NCI-H146 treated with DMSO at 0.1 percent for 48 hours (cell line): ENCODE data around the gene DNMT1.

Experiments
- DNase-seq: peaks from one replicate; lab custom pipeline; 2025; ENCODE audit not compliant: unreplicated experiment; lab: John Stamatoyannopoulos, UW

The DNMT1 gene

DNA sequence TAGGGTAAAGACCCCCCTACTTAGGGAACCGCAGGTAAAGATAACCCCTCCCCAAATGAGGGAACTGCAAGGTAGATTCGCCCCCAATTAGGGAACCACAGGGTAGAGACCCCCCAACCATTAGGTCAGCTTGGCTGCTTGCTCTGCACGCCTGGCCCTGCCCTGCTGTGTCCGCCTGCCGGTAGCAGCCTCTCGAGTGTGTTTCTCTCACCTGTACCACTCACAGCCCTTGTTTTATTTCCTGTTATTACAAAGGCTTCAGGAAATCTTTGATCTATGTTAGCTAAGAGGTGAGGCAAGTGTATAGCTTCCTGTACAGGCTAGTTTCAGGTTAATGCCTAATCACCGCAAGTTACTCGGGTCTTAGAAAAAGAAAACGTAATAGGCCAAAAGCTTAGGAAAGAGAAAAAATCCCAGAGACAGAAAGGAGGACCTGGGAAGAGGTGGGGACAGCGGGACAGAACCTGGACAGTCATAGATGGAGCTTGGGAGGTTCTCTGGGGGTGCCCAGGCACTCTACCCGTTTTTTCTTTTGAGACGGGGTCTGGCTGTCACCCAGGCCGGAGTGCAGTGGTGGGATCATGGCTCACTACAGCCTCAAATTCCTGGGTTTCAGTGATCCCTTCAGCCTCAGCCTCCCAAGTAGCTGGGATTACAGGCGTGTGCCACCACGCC is 51.9 kb downstream of the DNMT1 start:
- no peak for DNase-seq

DNA sequence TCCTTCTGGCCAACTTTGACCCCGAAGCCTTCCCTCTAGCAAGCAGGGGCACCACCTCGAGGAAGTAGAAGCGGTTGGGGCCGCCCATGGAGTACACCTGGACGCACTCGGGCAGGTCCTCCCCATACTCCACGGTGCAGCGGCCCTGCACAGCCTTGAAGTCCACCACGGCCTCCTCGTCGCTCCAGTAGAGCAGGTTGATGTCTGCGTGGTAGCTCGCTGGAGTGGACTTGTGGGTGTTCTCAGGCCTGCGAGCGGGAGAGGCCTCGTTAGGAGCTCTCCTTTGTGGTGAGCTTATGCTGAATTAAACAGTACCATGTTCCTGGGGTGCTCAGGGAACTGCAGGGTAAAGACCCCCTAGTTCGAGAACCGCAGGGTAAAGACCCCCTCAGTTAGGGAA is 52.8 kb downstream of the DNMT1 start:
- DNase-seq = no peak

DNA sequence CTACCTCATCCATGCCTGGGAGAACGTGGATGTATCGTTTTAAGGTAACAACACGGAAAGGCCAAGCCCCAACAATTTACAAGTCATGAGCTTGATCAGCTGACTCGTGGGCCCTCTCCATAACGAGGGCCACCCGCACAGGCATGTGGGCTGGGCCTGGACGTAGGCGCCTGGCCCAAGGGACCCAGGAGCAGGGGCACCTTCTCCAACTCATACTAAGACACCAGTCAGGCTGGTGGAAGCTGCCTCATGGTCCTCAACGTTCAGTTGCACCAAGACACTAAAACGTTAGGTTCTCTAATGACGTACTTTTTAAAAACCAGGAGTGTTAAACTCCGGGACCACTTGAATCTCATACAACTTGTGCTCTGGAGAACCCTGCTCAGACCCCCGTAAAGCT is 53.3 kb downstream of the DNMT1 start:
- DNase-seq = no peak

DNA sequence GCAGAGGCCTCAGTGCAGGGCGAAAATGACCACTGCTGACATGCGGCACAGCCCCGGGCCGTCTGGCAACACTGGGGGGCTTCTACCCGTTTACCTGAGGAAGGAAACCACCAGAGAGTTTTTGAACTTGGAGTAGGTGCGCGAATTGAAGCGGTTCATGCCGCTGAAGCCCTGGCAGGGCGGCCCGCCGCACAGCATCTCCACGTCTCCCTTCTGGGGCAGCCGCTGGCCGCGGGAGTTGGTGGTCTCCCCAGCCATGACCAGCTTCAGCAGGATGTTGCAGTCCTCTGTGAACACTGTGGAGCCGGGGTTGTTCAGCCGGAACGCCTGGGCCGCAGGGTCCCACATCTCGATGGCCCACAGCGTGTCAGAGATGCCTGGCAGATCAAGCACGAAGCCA is 54.8 kb downstream of the DNMT1 start:
- DNase-seq = no peak

DNA sequence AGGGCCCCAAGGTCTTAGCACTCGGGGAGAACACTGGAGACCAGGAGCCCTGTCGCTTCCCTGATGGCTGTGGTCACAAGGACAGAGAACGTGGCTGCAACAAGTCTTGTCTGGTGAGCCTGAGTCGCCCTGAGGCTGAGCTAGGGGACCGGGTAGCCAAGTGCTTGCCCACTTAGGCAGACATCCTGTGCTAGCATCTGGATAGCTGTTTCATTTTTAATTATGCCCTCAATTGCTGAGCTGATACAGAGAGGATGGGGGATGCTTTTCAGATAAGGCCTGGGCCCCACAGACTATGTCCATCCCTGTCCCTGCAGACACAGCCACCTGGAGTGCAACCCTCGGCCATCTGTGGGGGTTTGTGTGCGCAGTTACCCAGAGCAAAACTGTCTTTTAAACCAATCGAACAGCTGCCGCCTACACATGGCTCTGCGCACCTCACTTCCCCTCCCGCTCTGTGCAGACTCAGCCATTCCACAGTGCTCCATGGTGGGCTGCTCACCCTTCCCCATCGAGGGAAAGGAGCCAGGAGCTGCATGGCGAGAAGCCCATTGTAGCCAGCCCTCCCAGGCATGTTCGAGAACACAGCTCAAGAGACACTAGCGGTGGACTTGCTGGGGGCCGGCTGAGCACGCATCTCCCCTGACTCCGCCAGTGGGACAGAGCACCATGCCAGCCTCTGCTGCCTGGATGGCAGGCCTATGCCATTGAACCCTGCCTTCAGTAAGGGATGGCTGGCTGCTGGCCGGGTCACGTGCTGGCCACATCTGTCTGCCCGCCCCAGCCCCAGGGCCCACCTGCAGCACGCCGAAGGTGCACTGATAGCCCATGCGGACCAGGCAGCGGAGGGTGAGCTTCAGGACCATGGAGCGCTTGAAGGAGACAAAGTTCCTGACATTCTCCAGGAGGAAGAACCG is 55.6 kb downstream of the DNMT1 start:
- no peak for DNase-seq

DNA sequence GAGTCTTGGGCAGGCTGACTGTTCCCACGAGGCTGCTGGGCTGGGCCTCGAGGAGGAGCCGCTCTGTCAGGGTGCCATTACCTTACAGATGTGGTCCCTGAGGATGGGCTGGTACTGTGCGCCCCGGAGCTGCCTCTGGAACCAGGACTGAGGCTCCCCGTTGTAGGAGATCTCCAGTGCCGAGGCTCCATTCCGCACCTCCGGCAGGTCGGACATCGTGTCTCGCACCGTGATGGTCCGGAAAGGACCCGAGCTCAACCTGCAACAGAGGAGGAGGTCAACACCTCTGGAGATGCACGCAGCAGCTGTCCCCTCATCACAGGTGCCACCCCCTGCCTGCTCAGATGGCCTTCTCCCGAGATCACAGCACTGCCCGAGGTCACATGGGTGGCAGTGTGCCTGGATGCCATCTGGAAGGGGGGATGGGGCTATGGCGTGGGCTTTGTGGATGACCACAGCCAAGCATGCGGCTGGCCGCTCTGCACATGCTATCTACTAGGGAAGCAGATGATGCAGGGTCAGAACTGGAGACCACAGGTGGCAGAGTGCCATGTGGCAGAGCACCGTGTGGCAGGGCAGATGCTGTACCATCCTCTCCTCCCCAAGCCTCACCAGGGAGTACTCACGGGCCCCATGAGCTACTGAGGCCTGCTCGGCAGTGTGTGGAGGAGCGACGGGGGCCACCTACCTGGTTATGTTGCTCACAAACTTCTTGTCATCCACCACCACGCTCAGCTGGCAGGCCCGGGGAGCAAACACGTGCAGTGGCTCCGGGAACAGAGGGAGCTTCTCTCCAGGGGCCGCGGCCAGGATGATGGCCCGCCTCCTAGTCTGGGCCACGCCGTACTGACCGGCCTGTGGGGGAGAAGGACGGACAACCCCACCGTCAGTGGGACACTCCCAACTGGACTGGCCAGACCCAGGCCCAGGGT is 56.7 kb downstream of the DNMT1 start:
- DNase-seq = no peak

DNA sequence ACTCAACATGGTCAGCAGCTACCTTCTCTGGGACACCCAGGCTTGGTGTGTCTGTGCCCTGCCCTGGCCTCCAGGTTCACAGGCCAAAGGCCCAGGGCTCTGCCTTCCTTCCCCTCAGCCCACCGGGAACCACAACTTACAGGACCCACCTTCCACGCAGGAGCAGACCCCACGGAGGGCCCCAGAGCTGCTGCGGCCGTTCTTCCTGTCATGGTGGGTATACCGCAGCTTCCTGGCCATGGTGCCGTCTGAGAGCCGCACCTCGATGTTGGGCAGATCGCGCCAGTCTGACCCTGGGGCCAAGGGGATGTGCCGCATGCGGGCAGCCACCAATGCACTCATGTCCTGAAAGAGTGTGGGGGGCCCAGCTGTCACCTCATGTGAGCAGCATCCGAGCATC is 57.8 kb downstream of the DNMT1 start:
- DNase-seq = no peak

DNA sequence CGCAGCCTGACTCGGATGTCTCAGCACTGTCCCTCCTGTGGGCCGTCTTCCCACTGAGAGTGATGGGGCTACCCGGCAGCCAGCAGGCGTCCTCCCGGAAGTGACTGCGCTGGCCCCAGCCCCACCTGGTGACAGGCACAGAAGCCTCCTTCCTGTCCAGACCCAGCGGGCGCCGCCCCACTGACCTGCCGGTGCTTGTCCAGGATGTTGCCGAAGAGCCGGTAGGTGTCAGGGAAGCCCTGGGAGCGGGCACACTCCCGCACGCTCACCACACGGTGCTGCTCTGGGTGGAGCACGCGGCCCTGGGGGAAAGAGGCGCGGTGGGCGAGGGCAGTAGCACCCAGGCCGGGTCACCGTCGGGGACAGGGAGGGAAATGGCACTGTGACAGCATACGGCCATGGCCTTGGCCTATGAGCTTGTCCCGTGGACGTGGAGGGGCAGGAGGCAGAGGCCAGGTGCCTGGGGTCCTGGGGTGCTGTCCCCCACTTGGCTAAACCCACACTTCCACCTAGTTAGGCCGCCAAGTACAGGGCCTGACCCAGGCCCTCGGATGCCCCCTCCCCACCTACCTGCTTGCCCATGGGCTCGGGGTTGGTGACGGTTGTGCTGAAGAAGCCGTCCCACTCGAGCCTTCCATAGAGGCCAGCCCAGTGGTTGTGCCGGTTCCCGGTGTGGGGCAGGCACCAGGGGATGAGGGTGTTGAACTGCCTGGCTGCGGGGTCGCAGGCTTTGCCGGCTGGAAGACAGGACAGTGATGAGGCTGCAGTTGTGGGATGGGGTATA is 59.0 kb downstream of the DNMT1 start:
- no peak for DNase-seq

DNA sequence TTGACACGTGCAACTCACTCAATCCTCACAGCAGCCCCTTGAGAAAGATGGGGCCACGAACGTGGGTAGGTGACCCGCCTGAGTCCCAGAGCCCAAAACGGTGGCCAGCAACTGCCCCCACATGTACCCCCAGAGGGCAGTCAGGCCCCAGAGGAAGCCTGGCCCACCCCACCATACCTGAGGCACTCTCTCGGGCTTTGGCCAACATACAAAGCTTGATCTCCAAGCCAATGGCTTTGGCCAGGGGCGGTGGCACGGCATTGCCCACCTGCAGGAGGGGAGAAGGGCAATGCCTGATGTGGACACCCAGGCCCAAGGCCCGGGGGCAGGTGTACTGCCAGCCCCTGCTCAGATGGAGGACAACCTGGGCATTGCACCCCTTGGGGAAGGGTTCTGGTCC is 60.7 kb downstream of the DNMT1 start:
- DNase-seq = no peak

DNA sequence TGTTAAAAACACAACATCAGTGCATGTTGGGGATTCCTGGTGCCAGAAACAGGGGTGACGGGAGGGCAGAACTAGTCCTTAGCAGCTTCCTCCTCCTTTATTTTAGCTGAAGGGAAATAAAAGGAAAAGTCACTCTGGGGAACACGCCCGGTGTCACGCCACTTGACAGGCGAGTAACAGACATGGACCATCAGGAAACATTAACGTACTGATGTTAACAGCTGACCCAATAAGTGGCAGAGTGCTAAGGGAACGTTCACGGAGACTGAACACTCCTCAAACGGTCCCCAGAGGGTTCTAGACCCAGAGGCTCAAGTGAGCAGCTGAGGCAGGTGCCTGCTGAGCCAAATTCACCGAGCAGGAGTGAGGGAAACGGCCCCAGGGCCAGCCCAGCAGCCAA is 61.2 kb downstream of the DNMT1 start:
- no peak for DNase-seq

DNA sequence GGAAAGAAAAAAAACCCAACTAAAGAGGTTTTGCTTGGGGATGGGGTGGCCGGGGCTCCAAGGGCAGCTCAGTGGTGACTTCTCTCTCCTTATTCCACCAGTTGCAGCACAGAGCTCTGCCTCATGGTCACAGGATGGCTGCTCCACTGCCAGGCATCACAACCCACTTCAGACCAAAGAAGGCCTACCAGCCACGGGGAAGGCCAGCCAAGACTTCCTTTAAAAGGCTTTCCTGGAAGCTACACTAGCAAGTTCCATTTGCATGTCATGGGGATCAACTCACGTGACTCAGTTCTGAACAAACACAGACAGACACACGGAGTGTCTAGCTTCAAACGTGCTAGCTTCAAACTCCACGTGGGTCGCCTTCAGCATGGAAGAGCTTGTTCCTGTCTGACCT is 61.8 kb downstream of the DNMT1 start:
- DNase-seq = no peak

DNA sequence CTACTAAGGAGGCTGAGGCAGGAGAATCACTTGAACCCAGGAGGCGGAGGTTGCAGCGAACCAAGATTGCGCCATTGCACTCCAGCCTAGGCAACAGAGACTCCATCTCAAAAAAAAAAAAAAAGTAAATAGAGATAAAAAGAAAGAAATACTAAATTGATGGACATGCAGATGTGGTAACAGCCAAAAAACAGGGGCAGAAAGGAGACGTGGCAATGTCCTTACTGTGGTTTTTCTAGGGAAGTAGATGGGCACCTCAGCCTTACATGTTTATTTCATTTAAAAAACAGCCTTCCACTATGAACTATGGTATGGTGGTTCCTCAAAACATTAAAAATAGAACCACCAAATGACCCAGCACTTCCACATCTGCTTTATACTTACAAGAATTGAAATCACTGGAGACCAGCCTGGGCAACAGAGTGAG is 68.5 kb downstream of the DNMT1 start:
- no peak for DNase-seq

DNA sequence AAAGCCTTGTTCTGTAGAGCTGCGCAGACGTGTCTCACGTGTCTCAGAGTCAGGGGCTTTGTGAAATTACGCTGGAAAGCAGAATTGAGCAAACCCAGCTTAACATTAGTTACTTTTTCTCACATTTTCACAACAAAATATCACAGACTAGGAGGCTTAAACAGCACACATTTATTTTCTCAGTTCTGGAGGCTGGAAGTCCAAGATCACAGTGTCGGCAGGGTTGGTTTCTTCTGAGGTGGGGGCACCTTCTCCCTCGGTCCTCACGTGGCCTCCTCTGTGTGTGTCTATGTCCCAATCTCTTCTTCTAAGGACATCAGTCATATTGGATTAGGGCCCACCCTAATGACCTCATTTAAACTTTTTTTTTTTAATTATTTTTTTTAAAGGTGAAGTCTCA is 70.3 kb downstream of the DNMT1 start:
- DNase-seq = no peak

DNA sequence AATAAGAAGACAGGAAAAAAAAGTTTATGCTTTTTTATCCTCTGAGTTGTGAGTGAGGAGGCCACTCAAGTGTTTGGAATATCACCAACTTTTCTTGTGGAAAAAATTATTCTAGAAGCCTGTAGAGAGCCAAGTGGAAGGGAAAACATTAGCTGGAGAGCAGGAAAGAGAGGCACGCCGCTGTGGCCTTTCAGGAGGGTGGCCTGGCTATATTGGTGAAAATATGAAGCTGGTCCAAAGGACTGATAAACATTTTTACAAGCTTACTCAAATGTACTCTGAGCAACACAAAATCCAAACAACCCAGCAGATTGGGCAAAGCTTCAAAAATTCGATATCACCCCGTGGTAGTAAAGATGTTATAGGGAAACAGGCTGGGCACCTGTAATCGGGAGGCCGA is 72.7 kb downstream of the DNMT1 start:
- no peak for DNase-seq

DNA sequence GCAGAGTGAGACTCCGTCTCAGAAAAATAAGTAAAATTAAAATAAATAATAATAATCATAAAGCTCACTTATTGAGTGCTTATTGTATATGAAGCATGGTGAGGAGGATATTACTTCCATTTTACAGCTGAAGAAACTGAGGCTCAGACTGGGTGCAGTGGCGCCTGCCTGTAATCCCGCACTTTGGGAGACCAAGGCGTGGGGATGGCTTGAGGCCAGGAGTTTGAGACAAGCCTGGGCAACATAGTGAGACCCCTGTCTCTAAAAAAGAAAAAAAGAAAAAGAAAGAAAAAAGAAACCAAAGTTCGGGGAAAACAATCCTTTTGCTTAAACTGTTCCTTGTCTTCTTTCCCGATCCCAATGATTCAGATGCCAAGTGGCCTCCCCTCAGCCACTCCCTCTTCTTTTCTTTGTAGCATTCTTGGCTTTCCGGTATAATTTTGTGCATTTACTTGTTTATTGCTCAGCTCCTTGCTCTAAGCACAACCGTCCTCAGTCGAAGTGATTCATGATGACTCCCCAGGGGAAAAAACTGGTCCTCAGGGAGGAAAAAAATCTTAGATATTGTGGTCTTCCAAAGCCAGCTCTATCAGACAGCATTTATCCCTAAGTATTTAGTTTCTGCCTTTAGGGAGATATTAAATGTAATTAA is 74.1 kb downstream of the DNMT1 start:
- DNase-seq = no peak

DNA sequence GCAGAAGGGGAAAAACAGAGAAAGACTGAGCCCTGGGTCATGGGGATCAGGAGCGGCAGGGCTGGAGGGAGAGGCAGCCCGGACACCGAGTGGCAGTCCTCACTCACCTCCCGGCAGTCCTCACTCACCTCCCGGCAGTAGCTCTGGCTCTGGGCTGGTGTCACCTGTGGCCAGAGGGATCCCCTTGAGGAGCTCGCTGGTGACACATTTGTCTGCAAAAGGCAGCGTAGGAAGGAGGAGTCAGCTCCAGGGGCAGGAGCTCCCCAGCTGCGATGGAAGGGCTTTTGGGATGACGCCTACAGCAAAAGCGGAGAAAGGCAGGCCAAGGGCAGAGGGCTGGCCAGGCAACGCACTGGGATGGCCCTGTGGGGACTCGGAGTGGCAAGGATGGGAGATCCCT is 75.8 kb downstream of the DNMT1 start:
- no peak for DNase-seq

DNA sequence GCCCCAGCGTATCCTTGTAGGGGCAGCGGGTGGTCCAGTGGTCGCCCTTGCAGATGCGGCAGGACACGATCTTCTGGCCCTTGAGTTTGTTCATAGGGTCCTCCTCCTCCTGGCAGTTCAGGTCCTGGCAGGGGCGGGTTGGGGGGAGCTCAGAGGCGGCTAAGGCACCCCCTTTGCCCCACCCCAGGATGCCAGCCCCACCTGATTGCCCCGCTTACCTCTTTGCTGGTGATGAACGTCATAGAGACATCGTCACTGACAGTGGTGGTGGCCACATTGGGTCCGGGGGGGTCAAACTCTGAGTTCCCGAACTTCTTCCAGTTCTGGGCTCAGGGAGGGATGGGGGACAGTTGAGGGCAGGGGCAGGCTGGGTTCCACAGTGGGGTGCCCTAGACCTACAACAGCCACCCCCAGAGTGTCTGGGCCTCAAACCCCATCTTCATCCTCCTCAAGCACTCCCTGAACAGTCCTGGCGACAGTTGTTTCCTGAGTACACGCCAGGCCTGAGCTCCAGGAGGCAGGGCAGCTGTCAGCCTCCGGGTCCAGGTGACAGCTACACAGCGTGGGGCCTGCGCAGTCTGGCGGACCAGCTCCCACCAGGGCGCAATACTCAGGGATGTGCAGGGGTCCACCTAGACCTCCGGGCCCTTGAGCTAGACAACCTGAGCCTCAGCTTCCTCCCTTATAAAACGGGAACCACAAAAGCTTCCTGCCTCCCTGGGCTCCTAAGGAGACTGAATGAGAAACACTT is 77.7 kb downstream of the DNMT1 start:
- DNase-seq = no peak

DNA sequence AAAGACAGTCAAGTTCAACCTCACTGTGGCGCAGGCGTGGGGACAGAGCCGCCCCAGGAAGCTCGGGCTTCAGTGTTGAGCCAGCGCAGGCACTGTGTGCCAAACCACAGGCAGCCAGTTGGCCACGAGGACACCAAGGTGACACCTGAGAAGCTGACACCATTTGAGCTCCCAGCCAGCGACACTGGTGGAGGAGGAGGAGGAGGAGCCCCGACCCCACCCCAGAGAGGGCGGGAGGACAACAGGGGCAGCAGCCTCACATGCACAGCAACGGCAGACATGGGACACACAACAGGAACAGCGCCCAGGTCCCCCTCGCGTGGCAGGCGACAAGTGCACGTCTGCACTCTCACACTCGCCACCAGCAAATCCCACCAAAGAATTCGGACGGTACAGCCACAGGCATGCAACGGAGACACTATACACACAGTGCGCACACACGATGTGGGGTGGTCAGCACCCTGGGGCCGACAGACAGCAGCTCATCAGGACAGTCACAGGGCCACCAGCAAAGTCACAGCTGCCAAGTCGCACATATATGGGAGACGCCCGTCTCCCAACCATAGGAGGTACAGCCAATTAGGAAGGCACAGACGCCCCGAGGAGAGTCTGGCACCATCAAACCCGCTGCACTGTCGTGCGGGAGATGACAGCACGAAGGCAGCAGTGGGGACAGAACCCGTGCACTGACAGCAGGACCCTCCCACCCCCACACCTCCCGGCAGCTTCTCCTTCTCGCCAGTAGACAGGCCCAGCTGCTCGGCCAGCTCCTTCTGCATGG is 78.5 kb downstream of the DNMT1 start:
- DNase-seq = no peak
